ENCODE measurements around the gene DMXL1.

GRCh38 chr5:119022017-119022745, 48.7 kb upstream of the DMXL1 start:
- no peak for TF ChIP-seq POLR2A (IDR thresholded peaks at IDR 0.05)
- peak in 2 of 4 experiments; percentile 28 to 38 for TF ChIP-seq CTCF (IDR thresholded peaks at IDR 0.05)

All from gastroesophageal sphincter (tissue), 3 donors.